Measurements from ENCODE around the gene MAPK1IP1L. TPM values are rescaled to one million over a fixed set of nuclear protein-coding genes. Genes with fewer than 3 reads are reported as not detected.

The MAPK1IP1L gene
- total and polyA plus RNA-seq, 2 of the 8 experiments (the other 6 are each of a cell fraction or from before 2014, with no cell fraction given) = 111 to 228 TPM

GRCh38 chr14:55073856-55074255, 22.4 kb downstream of the MAPK1IP1L start:
- Histone ChIP-seq H4K5ac (ENCODE audit: insufficient read length, low read depth, low read length) (no peak overlapping the region), H3K18ac (ENCODE audit: extremely low read depth, low read length) (no peak overlapping the region), H4K91ac (replicated peaks; ENCODE audit: insufficient read length, low read length) (no peak overlapping the region), H2BK20ac (ENCODE audit: low read length) (no peak overlapping the region), H2AFZ (ENCODE audit: low read length) (no peak overlapping the region), H3K4me1 (replicated peaks in 1 of 4; ENCODE audit: control insufficient read depth in 3 of 4, insufficient read depth in 4 of 4, low read length in 3 of 4) (peaks cover 0 to 4% (median 1%) of the 10 kb centered on the region in 4 experiments; a peak in 4 of 7 replicates), H3K27ac (ENCODE audit: low read depth, low read length) (no peak overlapping the region), H2AK5ac (ENCODE audit: low read depth, low read length) (no peak overlapping the region), H3K23ac (ENCODE audit: insufficient read length) (no peak overlapping the region), H3K4me2 (ENCODE audit: insufficient read depth in 1 of 2, low read depth in 2 of 2, low read length in 2 of 2) (no peak overlapping the region), H2BK5ac (ENCODE audit: low read depth, low read length) (no peak overlapping the region), H3K27me3 (replicated peaks in 1 of 4; ENCODE audit: control insufficient read depth in 3 of 4, extremely low read depth in 1 of 4, insufficient read depth in 3 of 4, low read length in 3 of 4) (peaks cover 0 to 1% (median 0%) of the 10 kb centered on the region in 4 experiments; a peak in 1 of 7 replicates), H3K9me3 (ENCODE audit: insufficient read depth in 2 of 2, low read depth in 1 of 2, low read length in 1 of 2) (no peaks in the 10 kb centered on the region), H2BK15ac (ENCODE audit: low read length) (no peak overlapping the region), H3K79me2 (ENCODE audit: control insufficient read depth in 1 of 2, insufficient read depth in 2 of 2, low read length in 2 of 2) (no peaks in the 10 kb centered on the region), H3K79me1 (ENCODE audit: low read depth, low read length) (no peaks in the 10 kb centered on the region), H3K4ac (replicated peaks; ENCODE audit: insufficient read length, low read depth, low read length) (no peak overlapping the region), H4K8ac (ENCODE audit: extremely low read depth, insufficient read depth, low read length) (no peak overlapping the region), H3K4me3 (ENCODE audit: extremely low read depth in 1 of 4, insufficient read depth in 2 of 4, low read depth in 3 of 4, low read length in 4 of 4) (no peak overlapping the region), H2BK120ac (replicated peaks; ENCODE audit: low read depth, low read length) (no peak overlapping the region), H3K56ac (replicated peaks; ENCODE audit: insufficient read length, low read depth, low read length) (no peak overlapping the region), H3K36me3 (ENCODE audit: control insufficient read depth in 2 of 4, insufficient read depth in 4 of 4, low read length in 3 of 4) (no peaks in the 10 kb centered on the region), H3K14ac (ENCODE audit: insufficient read length) (no peak overlapping the region), H4K20me1 (replicated peaks in 1 of 2; ENCODE audit: control insufficient read depth in 1 of 2, insufficient read depth in 2 of 2, low read length in 2 of 2) (no peaks in the 10 kb centered on the region), H3K23me2 (ENCODE audit: low read depth, low read length) (no peaks in the 10 kb centered on the region; the same call in 1 of the 2 replicates), H3K9ac (replicated peaks in 1 of 4; ENCODE audit: extremely low read depth in 1 of 4, low read depth in 3 of 4, low read length in 3 of 4) (no peak overlapping the region), H2BK12ac (ENCODE audit: low read depth, low read length) (no peak overlapping the region)
- CTCF ChIA-PET (ENCODE audit: partially characterized antibody) = no interaction called here
- POLR2A ChIA-PET (ENCODE audit: partially characterized antibody) = interaction anchor here (0.6 kb wide), 1 partner anchor 118 kb away, joined by 3 read pairs; no protein-coding TSS in a partner anchor
- TF ChIP-seq SRF (IDR thresholded peaks at IDR 0.05; ENCODE audit: low read depth, low read length) (no peak), BRCA1 (IDR thresholded peaks at IDR 0.05; ENCODE audit: low read depth, low read length) (no peak), RNF2 (IDR thresholded peaks at IDR 0.05; ENCODE audit: borderline replicate concordance, low read depth, low read length, missing control alignments, poor library complexity, severe bottlenecking) (no peak), CTBP2 (IDR thresholded peaks at IDR 0.05; ENCODE audit: borderline replicate concordance, insufficient read depth, insufficient read length, low read length) (no peak), SP2 (IDR thresholded peaks at IDR 0.05; ENCODE audit: low read length) (no peak), TAF7 (optimal IDR thresholded peaks at IDR 0.05; ENCODE audit: borderline replicate concordance, low read depth, low read length) (no peak), YY1 (IDR thresholded peaks at IDR 0.05; ENCODE audit: low read depth, low read length) (no peak), BCL11A (IDR thresholded peaks at IDR 0.05; ENCODE audit: low read depth in 2 of 2, low read length in 2 of 2) (no peak), USF2 (IDR thresholded peaks at IDR 0.05; ENCODE audit: low read length) (no peak), CREB1 (IDR thresholded peaks at IDR 0.05) (no peak), KDM5A (IDR thresholded peaks at IDR 0.05; ENCODE audit: low read length) (no peak)
- FAIRE-seq (no peak), DNase-seq (ENCODE audit: low read depth in 1 of 2, low spot score in 2 of 2) (peak in 1 of 2 experiments; percentile 23)
- WGBS, 2 experiments (ENCODE audit: extremely low coverage in 1 of 2, insufficient coverage in 1 of 2, insufficient read length in 1 of 2, insufficient replicate concordance in 2 of 2, low coverage in 1 of 2, low lambda C conversion rate in 2 of 2, missing lambda C conversion rate in 1 of 2) = 94% methylated on average over 2 of the region's 2 CpGs; no CpG with 5 or more reads in 1 of the 2 experiments

All from H1 (cell line).